Measurements from ENCODE around the gene PRLR.

Gene PRLR

GRCh38 chr5:35030426-35031100 lies 199.7 kb downstream of the PRLR start:
- H3K4me3 ChIP-seq (ENCODE audit: low read depth, low read length), result no peak overlapping the region
- peak; percentile 31; the same call in 1 of the 2 replicates for TF ChIP-seq CTCF (IDR thresholded peaks at IDR 0.05; ENCODE audit: control insufficient read depth, extremely low read depth, insufficient read depth)
- no peak for DNase-seq (ENCODE audit: low read depth)

GRCh38 chr5:35029333-35029732 lies 201.0 kb downstream of the PRLR start:
- DNase-seq (ENCODE audit: low read depth), result no peak
- no peak for TF ChIP-seq CTCF (IDR thresholded peaks at IDR 0.05; ENCODE audit: control insufficient read depth, extremely low read depth, insufficient read depth)
- no peak overlapping the region for H3K4me3 ChIP-seq (ENCODE audit: low read depth, low read length)

GRCh38 chr5:35026941-35027340 lies 203.3 kb downstream of the PRLR start:
- no peak for TF ChIP-seq CTCF (IDR thresholded peaks at IDR 0.05; ENCODE audit: control insufficient read depth, extremely low read depth, insufficient read depth)
- no peak overlapping the region for H3K4me3 ChIP-seq (ENCODE audit: low read depth, low read length)
- DNase-seq (ENCODE audit: low read depth), result no peak

DNA sequence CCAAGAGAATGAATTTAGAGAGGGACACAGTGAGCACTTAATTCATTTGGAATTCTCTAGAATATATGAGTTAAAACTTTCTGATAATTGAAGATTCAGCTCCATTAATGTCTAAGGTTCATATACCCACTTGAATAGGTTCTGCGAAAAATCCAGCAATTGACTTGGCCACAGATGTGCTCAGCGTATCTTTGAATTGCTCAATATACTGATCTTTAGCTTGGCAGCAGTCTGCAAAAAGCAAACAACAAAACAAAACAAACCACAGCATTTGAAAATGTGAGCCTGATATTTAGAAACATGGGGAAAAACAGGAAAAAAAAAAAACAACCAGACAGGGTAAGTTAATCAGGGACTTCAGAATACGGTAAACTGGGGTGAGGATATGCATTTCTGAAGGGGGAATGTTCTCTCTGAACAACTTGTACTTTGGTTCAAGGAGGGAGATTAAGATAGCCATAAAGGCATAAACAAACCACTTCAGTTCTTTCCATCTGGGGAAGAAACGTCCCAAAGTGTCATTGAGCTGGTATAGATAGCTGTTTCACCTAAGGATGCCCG lies 203.9 kb downstream of the PRLR start:
- no peak for DNase-seq (ENCODE audit: low read depth)
- TF ChIP-seq CTCF (IDR thresholded peaks at IDR 0.05; ENCODE audit: control insufficient read depth, extremely low read depth, insufficient read depth), result no peak
- H3K4me3 ChIP-seq (ENCODE audit: low read depth, low read length), result no peak overlapping the region

DNA sequence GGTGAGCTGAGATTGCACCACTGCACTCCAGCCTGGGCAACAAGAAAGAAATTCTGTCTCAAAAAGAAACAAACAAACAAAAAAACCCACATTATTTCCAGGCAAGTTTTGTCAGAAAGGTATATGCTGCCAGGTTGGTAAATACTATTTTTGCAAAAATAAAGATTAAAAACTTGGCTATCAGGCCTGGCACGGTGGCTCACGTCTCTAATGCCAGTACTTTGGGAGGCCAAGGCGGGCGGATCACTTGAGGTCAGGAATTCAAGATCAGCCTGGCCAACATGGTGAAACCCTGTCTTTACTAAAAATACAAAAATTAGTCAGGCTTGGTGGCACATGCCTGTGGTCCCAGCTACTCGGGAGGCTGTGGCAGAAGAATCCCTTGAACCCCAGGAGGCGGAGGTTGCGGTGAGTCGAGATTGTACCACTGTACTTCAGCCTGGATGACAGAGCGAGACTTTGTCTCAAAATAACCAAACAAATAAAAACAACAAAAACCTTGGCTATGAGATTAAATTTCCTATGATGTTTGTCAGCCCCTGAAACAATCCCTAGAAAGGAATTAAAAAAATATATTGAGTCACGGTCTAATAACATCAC lies 205.3 kb downstream of the PRLR start:
- no peak overlapping the region for H3K4me3 ChIP-seq (ENCODE audit: low read depth, low read length)
- DNase-seq (ENCODE audit: low read depth), result no peak
- no peak for TF ChIP-seq CTCF (IDR thresholded peaks at IDR 0.05; ENCODE audit: control insufficient read depth, extremely low read depth, insufficient read depth)

- no peak for TF ChIP-seq CTCF (IDR thresholded peaks at IDR 0.05; ENCODE audit: control insufficient read depth, extremely low read depth, insufficient read depth)
- H3K4me3 ChIP-seq (ENCODE audit: low read depth, low read length), result no peak overlapping the region
- DNase-seq (ENCODE audit: low read depth), result no peak
These were observed 206.7 kb downstream of the PRLR start for GRCh38 chr5:35023391-35024178.
